PC-9 (cell line): ENCODE data around the gene NAA50. TPM values are rescaled to one million over a fixed set of nuclear protein-coding genes. Genes with fewer than 3 reads are reported as not detected.

Experiments used
- BruUV-seq: library from RNA; stranded (reverse); fragments of 400-500 nt; replicated peaks from 2 replicates; lab custom pipeline; 2021; lab: Mats Ljungman, UMichigan
- CTCF ChIA-PET: fragments of 300-600 bp; sonication (Branson Sonifier 250); formaldehyde crosslinking; loops from one replicate; lab custom pipeline; 2022; ENCODE audit warnings: antibody characterized with exemption; lab: Charles Lee
- POLR2A ChIA-PET: fragments of 300-600 bp; sonication (Branson Sonifier 250); formaldehyde crosslinking; loops from one replicate; lab custom pipeline; 2022; ENCODE audit warnings: antibody characterized with exemption; ENCODE audit not compliant: unreplicated experiment; lab: Charles Lee
- DNase-seq, 2 experiments: peaks; one replicate each; pipeline versions ENCODE4 v3.0.0 to v3.0.0-alpha.2; 2015 to 2022; ENCODE audit warnings: mixed read lengths in 1 of 2
- H2AFZ ChIP-seq: fragments of 200-600 bp; sonication (generic); 2 replicates; pipeline ENCODE4 v1.8.1; 2017; ENCODE audit warnings: antibody characterized with exemption
- H3F3A ChIP-seq: fragments of 200-600 bp; sonication (generic); 2 replicates; pipeline ENCODE4 v1.8.1; 2017; ENCODE audit warnings: antibody characterized with exemption, mild to moderate bottlenecking, low read depth; ENCODE audit not compliant: insufficient read depth
- H3K27ac ChIP-seq: fragments of 200-600 bp; sonication (generic); 2 replicates; pipeline ENCODE4 v1.6.1; 2016; ENCODE audit warnings: mixed run types
- H3K27me3 ChIP-seq: fragments of 200-600 bp; sonication (generic); 2 replicates; pipeline ENCODE4 v1.6.1; 2016; ENCODE audit warnings: low read depth, mixed run types; ENCODE audit not compliant: insufficient read depth
- H3K36me3 ChIP-seq: fragments of 200-600 bp; sonication (generic); 2 replicates; pipeline ENCODE4 v1.6.1; 2016; ENCODE audit warnings: low read depth, mixed run types
- H3K4me1 ChIP-seq: fragments of 200-600 bp; sonication (generic); replicated peaks from 2 replicates; pipeline ENCODE4 v1.6.1; 2016; ENCODE audit warnings: mixed run types; ENCODE audit not compliant: insufficient read depth
- H3K4me2 ChIP-seq: fragments of 200-600 bp; sonication (generic); 2 replicates; pipeline ENCODE4 v1.6.1; 2017; ENCODE audit warnings: mixed run types
- H3K4me3 ChIP-seq: fragments of 200-600 bp; sonication (generic); 2 replicates; pipeline ENCODE4 v1.6.1; 2016; ENCODE audit warnings: mixed run types
- H3K79me2 ChIP-seq: fragments of 200-600 bp; sonication (generic); 2 replicates; pipeline ENCODE4 v1.6.1; 2017; ENCODE audit warnings: low read depth, mixed run types
- H3K9me2 ChIP-seq: fragments of 200-600 bp; sonication (generic); 2 replicates; pipeline ENCODE4 v1.8.1; 2017; ENCODE audit warnings: mild to moderate bottlenecking; ENCODE audit not compliant: insufficient read depth
- H3K9me3 ChIP-seq: fragments of 200-600 bp; sonication (generic); 2 replicates; pipeline ENCODE4 v1.8.1; 2016; ENCODE audit warnings: low read depth; ENCODE audit not compliant: insufficient read depth
- H4K20me1 ChIP-seq: fragments of 200-600 bp; sonication (generic); 2 replicates; pipeline ENCODE4 v1.8.1; 2017; ENCODE audit not compliant: insufficient read depth
- EZH2 ChIP-seq: fragments of 200-600 bp; sonication (generic); IDR thresholded peaks from 2 replicates; pipeline ENCODE4 v1.8.0; 2017; ENCODE audit warnings: antibody characterized with exemption, low read depth
- intact Hi-C: fragments of 100-400 bp; cut with micrococcal nuclease; formaldehyde crosslinking; loops from one replicate; pipeline ENCODE4 v1.10.0; 2022; ENCODE audit not compliant: unreplicated experiment
- total RNA-seq: library from RNA; stranded (reverse); gene quantifications from 2 replicates; pipeline ENCODE4 v1.2.3, GENCODE V29; 2021
- TF ChIP-seq, protein P1 (sequence below): fragments of 200-600 bp; sonication (generic); conservative IDR thresholded peaks from 2 replicates; pipeline ENCODE4 v1.6.1; 2017; ENCODE audit warnings: mixed run types, antibody characterized with exemption, mild to moderate bottlenecking, moderate library complexity

The NAA50 gene
- total RNA-seq, 1 experiment from 2014 or later: 221 TPM

DNA sequence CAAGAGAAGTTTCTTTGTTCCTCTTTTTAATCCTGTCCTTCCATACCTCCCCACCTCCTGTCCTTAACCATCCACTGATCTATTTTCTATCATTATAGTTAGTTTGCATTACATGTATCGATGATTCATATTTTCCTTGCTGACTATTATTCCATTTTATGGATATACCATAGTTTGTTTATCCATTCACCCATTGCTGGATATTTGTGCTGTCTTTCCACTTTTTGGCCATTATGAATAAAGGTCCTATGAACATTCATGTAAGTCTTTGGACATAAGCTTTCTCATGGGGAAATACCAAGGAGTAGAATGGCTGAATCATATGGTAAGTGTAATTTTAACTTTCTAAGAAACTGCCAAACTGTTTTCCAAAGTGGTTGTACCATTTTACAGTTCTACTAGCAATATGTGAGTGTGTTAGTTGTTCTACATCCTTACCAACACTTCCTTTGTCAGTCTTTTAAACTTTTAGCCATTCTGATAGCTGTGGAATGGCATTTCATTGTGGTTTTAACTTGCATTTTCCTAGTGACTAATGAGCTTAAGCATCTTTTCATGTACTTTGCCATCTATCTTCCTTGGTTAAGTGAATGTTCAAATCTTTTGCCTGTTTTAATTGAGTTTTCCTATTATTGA is 12.5 kb upstream of the NAA50 start:
- H3K27me3 ChIP-seq: no peaks in the 10 kb centered on the region
- ChIA-PET CTCF (interaction anchor here (0.6 kb wide), 1 partner anchor 631 kb away, joined by 3 read pairs; no protein-coding TSS in a partner anchor), POLR2A (no interaction called here)
- no peaks in the 10 kb centered on the region for H4K20me1 ChIP-seq
- H3K4me1 ChIP-seq: no peaks in the 10 kb centered on the region
- no peak overlapping the region for H3K27ac ChIP-seq
- no peak overlapping the region for H3K4me3 ChIP-seq
- H3K4me2 ChIP-seq: no peak overlapping the region
- no TSS peak for BruUV-seq
- no peaks in the 10 kb centered on the region for H3K9me2 ChIP-seq
- TF ChIP-seq, protein P1, sequence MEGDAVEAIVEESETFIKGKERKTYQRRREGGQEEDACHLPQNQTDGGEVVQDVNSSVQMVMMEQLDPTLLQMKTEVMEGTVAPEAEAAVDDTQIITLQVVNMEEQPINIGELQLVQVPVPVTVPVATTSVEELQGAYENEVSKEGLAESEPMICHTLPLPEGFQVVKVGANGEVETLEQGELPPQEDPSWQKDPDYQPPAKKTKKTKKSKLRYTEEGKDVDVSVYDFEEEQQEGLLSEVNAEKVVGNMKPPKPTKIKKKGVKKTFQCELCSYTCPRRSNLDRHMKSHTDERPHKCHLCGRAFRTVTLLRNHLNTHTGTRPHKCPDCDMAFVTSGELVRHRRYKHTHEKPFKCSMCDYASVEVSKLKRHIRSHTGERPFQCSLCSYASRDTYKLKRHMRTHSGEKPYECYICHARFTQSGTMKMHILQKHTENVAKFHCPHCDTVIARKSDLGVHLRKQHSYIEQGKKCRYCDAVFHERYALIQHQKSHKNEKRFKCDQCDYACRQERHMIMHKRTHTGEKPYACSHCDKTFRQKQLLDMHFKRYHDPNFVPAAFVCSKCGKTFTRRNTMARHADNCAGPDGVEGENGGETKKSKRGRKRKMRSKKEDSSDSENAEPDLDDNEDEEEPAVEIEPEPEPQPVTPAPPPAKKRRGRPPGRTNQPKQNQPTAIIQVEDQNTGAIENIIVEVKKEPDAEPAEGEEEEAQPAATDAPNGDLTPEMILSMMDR: no peak
- TF ChIP-seq EZH2: no peak
- DNase-seq: no peak
- H3K36me3 ChIP-seq: no peaks in the 10 kb centered on the region
- H3K79me2 ChIP-seq: no peaks in the 10 kb centered on the region; the same call in 1 of the 2 replicates
- no peaks in the 10 kb centered on the region for H3F3A ChIP-seq
- no peaks in the 10 kb centered on the region; the same call in 1 of the 2 replicates for H3K9me3 ChIP-seq
- intact Hi-C loops: no loop called here
- H2AFZ ChIP-seq: no peak overlapping the region

DNA sequence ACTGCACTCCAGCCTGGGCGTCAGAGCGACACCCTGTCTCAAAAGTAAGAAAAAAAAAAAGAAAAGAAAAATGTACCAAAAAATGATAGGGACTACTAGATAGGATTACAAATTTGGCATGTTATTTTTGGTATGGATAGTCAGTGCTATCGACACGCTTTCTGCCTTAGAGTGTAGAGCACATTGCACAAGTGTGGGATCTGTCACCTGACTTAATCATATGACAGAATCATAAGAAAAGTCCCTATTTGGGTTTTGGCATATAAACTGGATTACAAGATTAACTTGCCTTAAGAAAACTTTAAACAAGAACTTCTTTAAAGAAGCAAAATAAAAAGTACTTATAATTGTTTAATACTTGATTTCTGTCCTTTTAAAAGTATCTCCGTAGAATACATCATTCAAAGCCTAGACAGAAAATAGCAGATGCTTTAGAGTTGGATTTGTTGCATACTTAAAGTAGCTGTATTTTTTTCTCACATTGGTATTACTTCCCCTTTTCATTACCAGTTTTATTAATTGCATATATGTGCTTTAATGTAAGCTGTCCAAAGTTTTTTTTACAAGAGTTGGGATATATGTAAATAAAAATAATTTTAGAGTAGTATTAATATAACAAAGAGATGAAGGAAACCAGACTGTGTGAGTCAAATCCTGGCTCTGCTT is 8.6 kb upstream of the NAA50 start:
- Histone ChIP-seq H3K27ac (no peak overlapping the region), H3F3A (no peaks in the 10 kb centered on the region), H3K4me3 (no peak overlapping the region), H3K9me3 (no peaks in the 10 kb centered on the region; the same call in 1 of the 2 replicates), H3K9me2 (no peaks in the 10 kb centered on the region), H2AFZ (no peak overlapping the region), H3K4me2 (no peak overlapping the region), H3K79me2 (peaks cover 7% of the 10 kb centered on the region; the same call in 1 of the 2 replicates), H3K27me3 (no peaks in the 10 kb centered on the region), H4K20me1 (no peaks in the 10 kb centered on the region), H3K4me1 (no peaks in the 10 kb centered on the region), H3K36me3 (no peaks in the 10 kb centered on the region)
- DNase-seq: no peak
- BruUV-seq: no TSS peak
- TF ChIP-seq, protein P1: no peak
- TF ChIP-seq EZH2: no peak
- POLR2A ChIA-PET: no interaction called here
- CTCF ChIA-PET: no interaction called here
- intact Hi-C loops: no loop called here

DNA sequence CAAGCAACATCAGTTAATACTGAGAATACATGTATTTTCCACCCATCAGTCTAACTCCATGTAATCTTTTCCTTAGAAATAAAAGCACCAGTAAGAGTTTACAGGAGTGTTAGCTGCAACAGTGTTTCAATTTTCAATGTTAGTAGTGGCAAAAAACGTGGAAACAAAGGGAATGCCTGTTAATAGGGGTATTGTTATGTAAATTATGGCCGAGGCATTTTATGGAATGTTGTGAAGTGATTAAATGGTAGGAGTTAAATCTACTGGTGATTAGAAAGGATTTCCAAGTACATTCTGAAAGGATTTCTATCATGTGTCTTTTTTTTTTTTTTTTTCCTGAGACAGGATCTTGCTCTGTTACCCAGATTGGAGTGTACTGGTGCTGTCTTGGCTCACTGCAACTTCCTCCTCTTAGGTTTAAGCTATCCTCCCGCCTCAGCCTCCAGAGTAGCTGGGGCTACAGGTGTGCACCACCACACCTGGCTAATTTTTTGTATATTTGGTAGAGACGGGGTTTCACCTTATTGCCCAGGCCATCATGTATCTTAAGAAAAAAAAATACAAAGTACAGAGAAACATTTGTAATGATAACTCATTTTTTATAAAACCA is 7.4 kb upstream of the NAA50 start:
- no TSS peak for BruUV-seq
- peaks cover 8% of the 10 kb centered on the region for H3K4me1 ChIP-seq
- no peaks in the 10 kb centered on the region; the same call in 1 of the 2 replicates for H3K9me3 ChIP-seq
- no peak overlapping the region for H2AFZ ChIP-seq
- no peak overlapping the region for H3K4me3 ChIP-seq
- H3F3A ChIP-seq: no peaks in the 10 kb centered on the region
- ChIA-PET CTCF (no interaction called here), POLR2A (no interaction called here)
- no peak overlapping the region for H3K4me2 ChIP-seq
- H3K27ac ChIP-seq: no peak overlapping the region
- peaks cover 18% of the 10 kb centered on the region for H3K79me2 ChIP-seq
- no peaks in the 10 kb centered on the region for H3K36me3 ChIP-seq
- no peaks in the 10 kb centered on the region for H3K9me2 ChIP-seq
- intact Hi-C loops: no loop called here
- DNase-seq: no peak
- no peaks in the 10 kb centered on the region for H4K20me1 ChIP-seq
- H3K27me3 ChIP-seq: no peaks in the 10 kb centered on the region
- TF ChIP-seq, protein P1: no peak
- no peak for TF ChIP-seq EZH2
